Peyer's patch (tissue), 4 donors: ENCODE measurements around the gene DNAJB13.

ENCODE experiments used
- POLR2A ChIP-seq, 2 donors: fragments of 450-650 bp; IDR thresholded peaks; one replicate each; pipeline ENCODE4 v1.5.1; 2017; ENCODE audit warnings: antibody characterized with exemption in 2 of 2, mild to moderate bottlenecking in 2 of 2, moderate library complexity in 2 of 2
- TF ChIP-seq, protein P1 (sequence below), 6 experiments: fragments of 450-650 bp in 4 of 6; fragments of 200-600 bp in 2 of 6; sonication (generic) in 1 of 6; IDR thresholded peaks; one replicate each; pipeline ENCODE4 v1.5.1; 2017 to 2019; ENCODE audit warnings: antibody characterized with exemption in 6 of 6, mild to moderate bottlenecking in 3 of 6, moderate library complexity in 1 of 6

DNA sequence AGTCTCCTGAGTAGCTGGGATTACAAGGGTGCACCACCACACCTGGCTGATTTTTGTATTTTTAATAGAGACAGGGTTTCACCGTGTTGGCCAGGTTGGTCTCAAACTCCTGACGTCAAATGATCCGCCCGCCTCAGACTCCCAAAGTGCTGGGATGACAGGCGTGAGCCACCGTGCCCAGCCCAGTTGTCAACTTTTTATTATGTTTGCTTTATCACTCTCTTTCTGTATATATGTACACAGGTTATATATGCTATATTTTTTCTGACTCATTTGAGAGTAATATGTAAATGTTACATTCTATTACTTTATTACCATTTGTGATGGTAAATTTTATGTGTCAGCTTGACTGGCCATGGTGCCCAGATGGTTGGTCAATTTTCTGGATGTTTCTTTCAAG lies 18.9 kb upstream of the DNAJB13 start:
- TF ChIP-seq, protein P1, sequence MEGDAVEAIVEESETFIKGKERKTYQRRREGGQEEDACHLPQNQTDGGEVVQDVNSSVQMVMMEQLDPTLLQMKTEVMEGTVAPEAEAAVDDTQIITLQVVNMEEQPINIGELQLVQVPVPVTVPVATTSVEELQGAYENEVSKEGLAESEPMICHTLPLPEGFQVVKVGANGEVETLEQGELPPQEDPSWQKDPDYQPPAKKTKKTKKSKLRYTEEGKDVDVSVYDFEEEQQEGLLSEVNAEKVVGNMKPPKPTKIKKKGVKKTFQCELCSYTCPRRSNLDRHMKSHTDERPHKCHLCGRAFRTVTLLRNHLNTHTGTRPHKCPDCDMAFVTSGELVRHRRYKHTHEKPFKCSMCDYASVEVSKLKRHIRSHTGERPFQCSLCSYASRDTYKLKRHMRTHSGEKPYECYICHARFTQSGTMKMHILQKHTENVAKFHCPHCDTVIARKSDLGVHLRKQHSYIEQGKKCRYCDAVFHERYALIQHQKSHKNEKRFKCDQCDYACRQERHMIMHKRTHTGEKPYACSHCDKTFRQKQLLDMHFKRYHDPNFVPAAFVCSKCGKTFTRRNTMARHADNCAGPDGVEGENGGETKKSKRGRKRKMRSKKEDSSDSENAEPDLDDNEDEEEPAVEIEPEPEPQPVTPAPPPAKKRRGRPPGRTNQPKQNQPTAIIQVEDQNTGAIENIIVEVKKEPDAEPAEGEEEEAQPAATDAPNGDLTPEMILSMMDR (IDR thresholded peaks at IDR 0.05), result no peak
- no peak for TF ChIP-seq POLR2A (IDR thresholded peaks at IDR 0.05)
